Heart right ventricle (tissue), 16 donors: ENCODE results near the gene IFIT5. TPM values are rescaled to one million over a fixed set of nuclear protein-coding genes. Genes with fewer than 3 reads are reported as not detected.

ENCODE experiments used
- ATAC-seq, 8 donors: fragments of 200-7000 bp; cut with Tn5 transposase; one replicate each; pipeline ENCODE4 v1.9.1; 2020; ENCODE audit warnings: mild to moderate bottlenecking in 8 of 8, moderate library complexity in 8 of 8, moderate number of reproducible peaks in 1 of 8
- DNase-seq, 2 donors: peaks; one replicate each; pipeline ENCODE4 v3.0.0-alpha.2; 2020
- H3K27ac ChIP-seq, 10 donors: fragments of 200-600 bp; sonication (generic) in 2 of 10; one replicate each; pipeline versions ENCODE4 v1.5.0 to v1.8.0; 2020 to 2022; ENCODE audit warnings: mild to moderate bottlenecking in 3 of 10
- H3K27me3 ChIP-seq, 7 donors: fragments of 200-600 bp; one replicate each; pipeline ENCODE4 v1.8.0; 2021 to 2022; ENCODE audit warnings: mild to moderate bottlenecking in 2 of 7
- H3K36me3 ChIP-seq, 9 donors: fragments of 200-600 bp; sonication (generic) in 1 of 9; one replicate each; pipeline versions ENCODE4 v1.5.0 to v1.8.0; 2020 to 2022; ENCODE audit warnings: mild to moderate bottlenecking in 2 of 9
- H3K4me1 ChIP-seq, 9 donors: fragments of 200-600 bp; sonication (generic) in 1 of 9; one replicate each; pipeline versions ENCODE4 v1.5.0 to v1.8.0; 2020 to 2022; ENCODE audit warnings: mild to moderate bottlenecking in 4 of 9
- H3K4me3 ChIP-seq, 10 donors: fragments of 200-600 bp; sonication (generic) in 2 of 10; one replicate each; pipeline versions ENCODE4 v1.5.0 to v1.8.0; 2020 to 2022; ENCODE audit warnings: mild to moderate bottlenecking in 7 of 10, moderate library complexity in 2 of 10
- H3K9me3 ChIP-seq, 11 donors: fragments of 200-600 bp in 10 of 11; sonication (generic) in 2 of 11; one replicate each; pipeline versions ENCODE4 v1.5.0 to v1.8.0; 2013 to 2022; ENCODE audit warnings: mild to moderate bottlenecking in 2 of 11, control low read depth in 1 of 11, moderate library complexity in 1 of 11
- intact Hi-C, 10 donors: fragments of 100-400 bp; cut with DNase I; formaldehyde crosslinking; loops; one replicate each; pipeline versions ENCODE4 v1.11.1 to v1.14.2; 2022
- polyA plus RNA-seq, 2 donors: library from polyadenylated mRNA; stranded (reverse); fragments of 200-250 nt; gene quantifications; one replicate each; pipeline ENCODE4 v1.2.3, GENCODE V29; 2013
- total RNA-seq, 10 donors: library from RNA; stranded (reverse); fragmentation: NEBNext Ultra II Directional in 3 of 10; extraction: Animal tissue kit (Norgen Biotek cat#: 25700) in 3 of 10; gene quantifications; one replicate each; pipeline versions ENCODE4 v1.2.1 to v1.2.4, GENCODE V29; 2021 to 2023
- TF ChIP-seq, protein P1 (sequence below), 9 donors: fragments of 200-600 bp; sonication (generic) in 2 of 9; IDR thresholded peaks; one replicate each; pipeline versions ENCODE4 v1.5.0 to v1.8.0; 2021 to 2022; ENCODE audit warnings: antibody characterized with exemption in 9 of 9, mild to moderate bottlenecking in 5 of 9, moderate library complexity in 1 of 9
- donor health status: Arrhythmogenic right ventricular cardiomyopathy.
- donor health status: ischemic (EF 13 %, LVEDD 7.1; RV severe dilation, severe dysfunction).
- donor health status: healthy with polysubstance abuse.
- donor health status: DM: no; HTN: yes; CAD: no.
- donor health status: DM: no; HTN: no; CAD: no.
- donor health status: ischemic (EF 25% LVEDD 6.9; RV normal size, moderate dysfunction).
- donor health status: ischemic (EF 25% LVEDD 5.7; RV mildly dilated, moderate dysfunction).
- donor health status: healthy.
- donor health status: DM: yes; HTN: yes; CAD: no.
- donor health status: Ischemic cardiomyopathy.
- donor health status: ischemic (EF 35%, LVEDD 5.7; RV mildly dilated, moderate dysfunction).
- donor health status: nonischemic (EF 11% LVEDD 7.7; RV severe dilation, severe dysfunction).
- donor health status: DM: yes; HTN: yes; CAD: no.
- donor health status: PGD.
- donor health status: ischemic (EF 29% LVEDD 5.4; RV normal size, mild dysfunction).
- donor health status: nonischemic (EF 23%, LVEDD 6.1; RV moderate dilation, normal function).

The IFIT5 gene
- total and polyA plus RNA-seq, 12 donors = 5.4 to 16.9 (median 11.0) TPM

DNA sequence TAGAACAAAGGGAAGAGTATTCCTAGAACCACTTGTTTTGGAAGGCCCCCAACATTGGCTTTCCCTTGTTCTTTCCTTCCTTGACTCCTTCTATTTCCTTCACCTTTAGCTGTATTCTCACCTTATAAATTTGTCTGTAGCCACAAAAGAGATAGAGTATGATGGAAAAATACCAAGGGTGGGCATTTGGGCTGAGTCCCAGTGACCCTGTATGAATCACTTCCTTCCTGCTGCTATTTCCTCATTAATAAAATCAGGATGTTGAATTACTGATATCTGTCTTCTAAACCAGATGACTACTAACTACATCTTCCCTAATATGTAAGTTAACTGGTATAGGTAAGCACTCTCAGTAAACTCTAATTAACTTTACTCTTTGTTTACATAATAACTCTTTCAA, 55.1 kb downstream of the IFIT5 start:
- no peak overlapping the region for H3K4me3 ChIP-seq
- peaks cover 0 to 31% (median 15%) of the 10 kb centered on the region in 9 donors for H3K4me1 ChIP-seq
- H3K27me3 ChIP-seq = no peaks in the 10 kb centered on the region
- no peaks in the 10 kb centered on the region for H3K9me3 ChIP-seq
- no peak overlapping the region for H3K27ac ChIP-seq
- ATAC-seq (no peak), DNase-seq (no peak)
- no peaks in the 10 kb centered on the region for H3K36me3 ChIP-seq
- TF ChIP-seq, protein P1, sequence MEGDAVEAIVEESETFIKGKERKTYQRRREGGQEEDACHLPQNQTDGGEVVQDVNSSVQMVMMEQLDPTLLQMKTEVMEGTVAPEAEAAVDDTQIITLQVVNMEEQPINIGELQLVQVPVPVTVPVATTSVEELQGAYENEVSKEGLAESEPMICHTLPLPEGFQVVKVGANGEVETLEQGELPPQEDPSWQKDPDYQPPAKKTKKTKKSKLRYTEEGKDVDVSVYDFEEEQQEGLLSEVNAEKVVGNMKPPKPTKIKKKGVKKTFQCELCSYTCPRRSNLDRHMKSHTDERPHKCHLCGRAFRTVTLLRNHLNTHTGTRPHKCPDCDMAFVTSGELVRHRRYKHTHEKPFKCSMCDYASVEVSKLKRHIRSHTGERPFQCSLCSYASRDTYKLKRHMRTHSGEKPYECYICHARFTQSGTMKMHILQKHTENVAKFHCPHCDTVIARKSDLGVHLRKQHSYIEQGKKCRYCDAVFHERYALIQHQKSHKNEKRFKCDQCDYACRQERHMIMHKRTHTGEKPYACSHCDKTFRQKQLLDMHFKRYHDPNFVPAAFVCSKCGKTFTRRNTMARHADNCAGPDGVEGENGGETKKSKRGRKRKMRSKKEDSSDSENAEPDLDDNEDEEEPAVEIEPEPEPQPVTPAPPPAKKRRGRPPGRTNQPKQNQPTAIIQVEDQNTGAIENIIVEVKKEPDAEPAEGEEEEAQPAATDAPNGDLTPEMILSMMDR (IDR thresholded peaks at IDR 0.05) = no peak
- intact Hi-C loops = loop anchor here in 1 of 10 donors (5.0 kb wide), 1 partner anchor 93 kb away; no protein-coding TSS in a partner anchor

Other genes with a start within 250 kb of the IFIT5 start
- gene CH25H, start 207.3 kb upstream of the IFIT5 start, total RNA-seq = 1 to 10 TPM in 3 of 10 donors, under 1 TPM in 6, not detected in 1; 0.31 to 8.8 (median 0.76) TPM
- under 1 TPM; 0.23 to 0.51 TPM for gene CH25H, start 207.3 kb upstream of the IFIT5 start, polyA plus RNA-seq
- 10 to 100 TPM; 12.4 to 58.5 (median 15.3) TPM for gene LIPA, start 162.8 kb upstream of the IFIT5 start, total RNA-seq
- 10 to 100 TPM in 1 of 2 donors, 1 to 10 TPM in 1; 7.8 to 17.6 TPM for gene LIPA, start 162.8 kb upstream of the IFIT5 start, polyA plus RNA-seq
- 10 to 100 TPM in 3 of 10 donors, 1 to 10 TPM in 7; 2.1 to 24.4 (median 6.5) TPM for gene IFIT2, start 112.5 kb upstream of the IFIT5 start, total RNA-seq
- gene IFIT2, start 112.5 kb upstream of the IFIT5 start, polyA plus RNA-seq = 1 to 10 TPM; 1.8 to 4.6 TPM
- 100 to 1,000 TPM in 1 of 10 donors, 10 to 100 TPM in 7, 1 to 10 TPM in 2; 8.0 to 102 (median 13.2) TPM for gene IFIT3, start 86.6 kb upstream of the IFIT5 start, total RNA-seq
- 1 to 10 TPM; 4.7 to 7.9 TPM for gene IFIT3, start 86.6 kb upstream of the IFIT5 start, polyA plus RNA-seq
- gene IFIT1B, start 36.5 kb upstream of the IFIT5 start, total RNA-seq = under 1 TPM in 1 of 10 donors, not detected in 9; 0.21 TPM
- not detected for gene IFIT1B, start 36.5 kb upstream of the IFIT5 start, polyA plus RNA-seq
- gene IFIT1, start 21.9 kb upstream of the IFIT5 start, total RNA-seq = 10 to 100 TPM; 18.8 to 50.1 (median 30.1) TPM
- 10 to 100 TPM in 1 of 2 donors, 1 to 10 TPM in 1; 5.1 to 20.8 TPM for gene IFIT1, start 21.9 kb upstream of the IFIT5 start, polyA plus RNA-seq
- gene SLC16A12, start 121.0 kb downstream of the IFIT5 start, total RNA-seq = 1 to 10 TPM; 1.8 to 3.6 (median 2.8) TPM
- gene SLC16A12, start 121.0 kb downstream of the IFIT5 start, polyA plus RNA-seq = 1 to 10 TPM; 1.9 to 2.3 TPM
- gene PANK1, start 230.7 kb downstream of the IFIT5 start, total RNA-seq = 10 to 100 TPM in 9 of 10 donors, 1 to 10 TPM in 1; 8.3 to 20.9 (median 16.8) TPM
- 1 to 10 TPM; 4.0 to 6.4 TPM for gene PANK1, start 230.7 kb downstream of the IFIT5 start, polyA plus RNA-seq